ENCODE measurements around the gene CRB2.

The CRB2 gene

DNA sequence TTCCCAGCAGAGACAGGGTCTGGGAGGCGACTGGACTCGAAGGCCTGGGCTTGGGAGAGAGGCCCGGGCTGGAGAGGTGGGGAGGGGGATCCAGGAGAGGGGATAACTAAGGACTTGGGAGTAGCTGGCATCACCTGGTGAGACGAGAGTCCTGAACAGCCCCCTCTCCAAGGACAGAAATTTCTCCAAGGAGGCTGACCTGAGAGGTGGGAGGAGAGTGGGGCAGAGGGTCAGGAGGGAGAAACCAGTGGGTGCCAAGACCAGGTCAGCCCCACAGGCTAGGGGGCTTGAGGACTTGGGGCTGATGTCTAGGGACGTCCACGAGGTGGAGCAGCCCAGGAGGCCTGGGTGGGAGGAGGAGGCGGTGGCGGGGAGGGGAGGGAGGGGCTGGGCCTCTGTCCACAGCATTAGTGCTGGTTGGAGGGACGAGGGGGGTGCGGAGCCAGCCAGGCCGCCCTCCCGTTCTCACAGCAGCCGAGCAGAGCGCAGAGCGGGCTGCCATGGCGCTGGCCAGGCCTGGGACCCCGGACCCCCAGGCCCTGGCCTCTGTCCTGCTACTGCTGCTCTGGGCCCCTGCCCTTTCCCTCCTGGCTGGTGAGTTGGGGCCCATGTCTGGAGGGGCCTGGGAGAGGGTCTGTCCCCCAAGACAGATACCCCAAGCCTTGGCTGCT lies at the start of gene CRB2:
TSS of gene CRB2 (plus strand) at position 437 of the 671 bp plus-strand sequence. CDS start at position 501, 64 bp downstream.
- H3K9me3 ChIP-seq (ENCODE audit: low read length), result no peaks in the 10 kb centered on the region
- H3K9ac ChIP-seq (ENCODE audit: low read length), result no peak within 1 kb of the TSS

DNA sequence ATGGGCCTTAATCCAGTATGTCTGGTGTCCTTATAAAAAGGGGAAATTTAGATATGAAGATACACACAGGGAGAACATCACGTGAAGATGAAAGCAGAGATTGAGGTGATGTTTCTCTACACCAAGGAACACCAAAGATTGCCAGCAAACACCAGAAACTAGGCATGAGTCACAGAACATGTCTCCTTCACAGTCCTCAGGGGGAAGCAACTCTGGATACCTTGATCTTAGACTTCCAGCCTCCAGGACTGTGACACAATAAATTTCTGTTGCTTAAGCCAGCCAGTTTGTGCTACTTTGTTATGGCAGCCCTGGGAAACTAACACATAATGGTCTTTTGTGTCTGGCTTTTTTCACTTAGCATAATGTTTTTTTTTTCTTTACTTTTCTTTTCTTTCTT lies 46.4 kb upstream of the CRB2 start:
- H3K9ac ChIP-seq (ENCODE audit: low read length), result no peak overlapping the region
- H3K9me3 ChIP-seq (ENCODE audit: low read length), result no peaks in the 10 kb centered on the region
- no peak overlapping the region for H3K27ac ChIP-seq (ENCODE audit: low read depth, low read length)
- H3K4me1 ChIP-seq (ENCODE audit: insufficient read depth, low read length), result peaks cover 6% of the 10 kb centered on the region
- no peak overlapping the region for H3K4me3 ChIP-seq (ENCODE audit: low read depth in 1 of 2, low read length in 2 of 2)
- no peaks in the 10 kb centered on the region for H3K27me3 ChIP-seq (ENCODE audit: control insufficient read depth in 1 of 2, insufficient read depth in 2 of 2, low read length in 2 of 2)
- H3K36me3 ChIP-seq (ENCODE audit: insufficient read depth, low read length), result no peaks in the 10 kb centered on the region

More for the DNA sequence above, at the start of gene CRB2:
- no peaks in the 10 kb centered on the region for H3K27me3 ChIP-seq (ENCODE audit: control insufficient read depth in 1 of 2, insufficient read depth in 2 of 2, low read length in 2 of 2)
- H3K27ac ChIP-seq (ENCODE audit: low read depth, low read length), result no peak within 1 kb of the TSS
- no peaks in the 10 kb centered on the region for H3K36me3 ChIP-seq (ENCODE audit: insufficient read depth, low read length)
- peaks cover 16% of the 10 kb centered on the region for H3K4me1 ChIP-seq (ENCODE audit: insufficient read depth, low read length)
- no peak within 1 kb of the TSS for H3K4me3 ChIP-seq (ENCODE audit: low read depth in 1 of 2, low read length in 2 of 2)

DNA sequence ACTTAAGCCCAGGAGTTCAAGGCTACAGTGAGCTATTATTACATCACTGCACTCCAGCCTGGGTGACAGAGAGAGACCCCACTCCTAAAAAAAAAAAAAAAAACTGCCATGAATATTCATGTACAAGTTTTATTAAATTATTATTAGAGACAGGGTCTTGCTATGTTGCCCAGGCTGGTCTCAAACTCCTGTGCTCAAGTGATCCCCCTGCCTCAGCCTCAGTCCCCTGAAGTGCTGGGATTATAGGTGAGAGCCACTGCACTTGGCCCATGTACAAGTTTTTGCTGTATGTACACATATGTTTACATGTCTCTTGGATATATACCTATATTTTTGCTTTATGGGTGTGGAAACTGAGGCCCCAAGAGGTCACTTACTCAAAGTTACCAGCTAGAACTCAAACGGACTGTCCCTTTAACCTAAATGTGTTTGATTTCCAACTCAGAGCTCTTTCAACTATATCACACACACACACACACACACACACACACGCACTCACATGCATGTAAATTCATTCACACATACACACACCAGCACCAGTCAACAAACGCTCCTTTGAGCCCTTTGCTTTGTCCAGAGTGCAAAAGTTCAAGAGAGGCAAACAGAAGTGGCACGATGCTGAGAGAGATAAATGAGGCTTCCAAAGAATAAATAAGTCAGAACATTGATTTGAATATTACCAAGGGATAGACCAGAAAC lies 45.3 kb upstream of the CRB2 start:
- Histone ChIP-seq H3K36me3 (ENCODE audit: insufficient read depth, low read length) (no peaks in the 10 kb centered on the region), H3K27ac (ENCODE audit: low read depth, low read length) (no peak overlapping the region), H3K27me3 (ENCODE audit: control insufficient read depth in 1 of 2, insufficient read depth in 2 of 2, low read length in 2 of 2) (no peaks in the 10 kb centered on the region), H3K4me3 (ENCODE audit: low read depth in 1 of 2, low read length in 2 of 2) (no peak overlapping the region), H3K9ac (ENCODE audit: low read length) (no peak overlapping the region), H3K9me3 (ENCODE audit: low read length) (no peaks in the 10 kb centered on the region), H3K4me1 (ENCODE audit: insufficient read depth, low read length) (peaks cover 6% of the 10 kb centered on the region)

DNA sequence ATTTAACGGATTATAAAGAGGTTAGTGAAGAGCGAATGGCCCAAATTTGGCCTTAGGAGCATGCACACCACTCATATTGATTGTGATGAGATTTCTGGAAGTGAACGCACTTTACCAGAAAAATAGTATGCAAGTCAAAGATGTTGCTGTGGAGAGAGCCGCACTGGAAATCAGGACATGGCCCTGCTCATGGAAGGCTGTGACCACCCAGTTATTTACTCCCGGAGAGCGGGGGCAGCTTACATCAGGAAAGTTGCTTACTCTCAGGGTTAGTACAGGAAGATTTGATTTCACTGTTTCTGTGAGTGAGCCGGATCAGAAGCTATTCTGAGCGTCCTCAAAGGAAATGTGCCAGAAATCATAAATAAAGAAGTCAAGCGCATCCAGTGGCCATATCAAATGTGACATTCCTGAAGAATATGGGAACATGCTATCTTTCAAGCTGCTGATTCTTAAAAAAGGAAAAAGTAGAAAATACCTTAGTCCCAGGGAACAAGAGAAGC lies 44.7 kb upstream of the CRB2 start:
- no peak overlapping the region for H3K27ac ChIP-seq (ENCODE audit: low read depth, low read length)
- peaks cover 6% of the 10 kb centered on the region for H3K4me1 ChIP-seq (ENCODE audit: insufficient read depth, low read length)
- no peak overlapping the region for H3K9ac ChIP-seq (ENCODE audit: low read length)
- H3K9me3 ChIP-seq (ENCODE audit: low read length), result no peaks in the 10 kb centered on the region
- no peaks in the 10 kb centered on the region for H3K27me3 ChIP-seq (ENCODE audit: control insufficient read depth in 1 of 2, insufficient read depth in 2 of 2, low read length in 2 of 2)
- H3K4me3 ChIP-seq (ENCODE audit: low read depth in 1 of 2, low read length in 2 of 2), result no peak overlapping the region
- no peaks in the 10 kb centered on the region for H3K36me3 ChIP-seq (ENCODE audit: insufficient read depth, low read length)

- H3K36me3 ChIP-seq (ENCODE audit: insufficient read depth, low read length), result no peaks in the 10 kb centered on the region
Measured at GRCh38 chr9:123312306-123312877, 43.6 kb upstream of the CRB2 start.

DNA sequence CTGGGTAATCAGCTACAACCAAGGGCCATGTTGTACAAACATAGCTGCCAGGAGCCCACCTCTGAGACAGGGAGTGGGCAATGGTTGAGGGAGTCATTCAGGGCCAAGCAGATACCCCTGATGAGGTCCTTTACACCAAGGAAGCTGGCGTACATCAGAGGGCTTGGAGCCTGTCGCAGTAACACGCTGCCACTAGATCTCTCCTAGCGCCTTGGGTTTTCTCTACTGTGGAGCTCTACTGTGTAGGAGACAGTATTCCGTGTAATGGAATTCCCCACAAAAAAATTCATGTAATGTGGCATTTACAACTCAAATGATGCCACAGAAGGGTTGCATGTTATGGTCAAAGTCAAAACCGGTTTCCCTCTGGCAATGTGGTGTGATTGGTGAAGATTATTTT lies 41.4 kb upstream of the CRB2 start:
- no peak overlapping the region for H3K9ac ChIP-seq (ENCODE audit: low read length)
- no peak overlapping the region for H3K4me3 ChIP-seq (ENCODE audit: low read depth in 1 of 2, low read length in 2 of 2)
- no peaks in the 10 kb centered on the region for H3K36me3 ChIP-seq (ENCODE audit: insufficient read depth, low read length)
- H3K27ac ChIP-seq (ENCODE audit: low read depth, low read length), result no peak overlapping the region
- no peaks in the 10 kb centered on the region for H3K27me3 ChIP-seq (ENCODE audit: control insufficient read depth in 1 of 2, insufficient read depth in 2 of 2, low read length in 2 of 2)
- peaks cover 23% of the 10 kb centered on the region for H3K4me1 ChIP-seq (ENCODE audit: insufficient read depth, low read length)
- no peaks in the 10 kb centered on the region for H3K9me3 ChIP-seq (ENCODE audit: low read length)

More at GRCh38 chr9:123312306-123312877, 43.6 kb upstream of the CRB2 start:
- Histone ChIP-seq H3K9me3 (ENCODE audit: low read length) (no peaks in the 10 kb centered on the region), H3K9ac (ENCODE audit: low read length) (no peak overlapping the region), H3K27ac (ENCODE audit: low read depth, low read length) (no peak overlapping the region), H3K4me3 (ENCODE audit: low read depth in 1 of 2, low read length in 2 of 2) (no peak overlapping the region), H3K27me3 (ENCODE audit: control insufficient read depth in 1 of 2, insufficient read depth in 2 of 2, low read length in 2 of 2) (no peaks in the 10 kb centered on the region), H3K4me1 (ENCODE audit: insufficient read depth, low read length) (peaks cover 6% of the 10 kb centered on the region)

DNA sequence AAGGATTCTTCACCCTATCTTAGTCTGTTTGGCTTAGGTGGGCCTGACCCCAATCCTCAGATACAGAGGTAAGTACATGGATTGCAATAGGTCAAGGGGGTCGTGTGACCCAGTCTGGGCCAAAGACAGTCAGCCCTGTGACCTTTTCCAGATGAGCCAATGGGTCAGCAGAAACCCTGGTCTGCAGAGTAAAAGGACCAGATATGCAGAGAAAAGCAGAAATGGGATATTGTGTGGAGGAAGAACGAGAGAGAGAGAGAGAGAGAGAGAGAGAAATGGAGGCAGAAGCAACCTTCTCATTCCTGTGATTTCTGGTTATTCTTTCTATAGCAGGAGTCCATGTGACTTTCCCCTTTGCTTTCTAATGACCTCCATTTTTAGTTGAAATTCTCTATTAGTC lies 40.4 kb upstream of the CRB2 start:
- H3K27me3 ChIP-seq (ENCODE audit: control insufficient read depth in 1 of 2, insufficient read depth in 2 of 2, low read length in 2 of 2), result no peaks in the 10 kb centered on the region
- H3K27ac ChIP-seq (ENCODE audit: low read depth, low read length), result no peak overlapping the region
- H3K4me1 ChIP-seq (ENCODE audit: insufficient read depth, low read length), result peaks cover 26% of the 10 kb centered on the region
- no peaks in the 10 kb centered on the region for H3K9me3 ChIP-seq (ENCODE audit: low read length)
- no peak overlapping the region for H3K4me3 ChIP-seq (ENCODE audit: low read depth in 1 of 2, low read length in 2 of 2)
- H3K36me3 ChIP-seq (ENCODE audit: insufficient read depth, low read length), result no peaks in the 10 kb centered on the region
- no peak overlapping the region for H3K9ac ChIP-seq (ENCODE audit: low read length)

DNA sequence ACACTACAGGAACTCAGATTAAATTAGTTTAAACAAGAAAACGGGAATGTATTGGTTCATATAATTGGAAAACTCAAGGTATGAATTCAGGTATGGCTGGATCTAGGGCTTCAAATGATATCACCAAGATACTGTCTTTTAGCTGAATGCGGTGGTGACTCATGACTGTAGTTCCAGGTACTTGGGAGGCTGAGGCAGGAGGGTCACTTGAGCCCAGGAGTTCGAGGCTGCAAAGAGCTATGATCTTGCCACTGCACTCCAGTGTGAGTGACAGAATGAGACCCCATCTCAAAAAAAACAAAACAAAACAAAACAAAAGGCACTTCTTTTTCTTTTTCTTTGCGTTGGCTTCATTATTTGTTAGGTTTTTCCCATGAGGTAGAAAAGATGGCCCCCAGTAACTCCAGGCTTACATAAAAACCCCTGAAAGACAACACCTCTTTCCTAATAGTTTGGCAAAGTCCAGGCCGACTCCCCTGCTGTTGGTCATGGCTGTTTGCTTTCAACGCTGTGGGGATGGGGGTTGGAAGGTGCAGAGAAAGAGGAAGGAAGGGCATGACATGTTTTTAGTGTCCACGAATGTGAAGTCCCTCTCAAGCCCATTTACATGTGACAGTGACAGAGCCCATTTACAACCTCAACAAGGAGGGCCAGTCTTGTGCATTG lies 39.8 kb upstream of the CRB2 start:
- Histone ChIP-seq H3K4me1 (ENCODE audit: insufficient read depth, low read length) (peaks cover 22% of the 10 kb centered on the region), H3K27ac (ENCODE audit: low read depth, low read length) (no peak overlapping the region), H3K9me3 (ENCODE audit: low read length) (no peaks in the 10 kb centered on the region), H3K27me3 (ENCODE audit: control insufficient read depth in 1 of 2, insufficient read depth in 2 of 2, low read length in 2 of 2) (no peaks in the 10 kb centered on the region), H3K36me3 (ENCODE audit: insufficient read depth, low read length) (no peaks in the 10 kb centered on the region), H3K4me3 (ENCODE audit: low read depth in 1 of 2, low read length in 2 of 2) (no peak overlapping the region), H3K9ac (ENCODE audit: low read length) (no peak overlapping the region)

DNA sequence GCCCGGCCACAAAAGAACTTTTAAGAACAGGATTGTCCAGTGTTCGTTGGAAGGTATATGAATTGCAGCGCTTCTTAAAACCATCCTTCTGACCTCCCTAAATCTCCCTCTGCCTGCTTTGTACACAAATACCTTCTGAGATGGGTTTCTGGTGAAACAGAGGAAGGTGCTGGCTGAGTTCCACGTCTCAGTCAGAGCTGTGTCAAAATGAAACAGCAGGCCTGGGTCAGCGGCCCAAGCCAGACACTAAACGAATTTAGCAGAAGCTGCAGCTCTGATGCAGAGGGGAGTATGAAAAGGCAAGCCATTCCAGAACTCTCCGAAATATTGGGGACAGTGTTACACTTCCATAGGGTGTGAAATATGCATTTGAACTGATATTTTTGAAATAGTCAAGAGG lies 37.8 kb upstream of the CRB2 start:
- peak overlapping the region; percentile 62 for H3K27ac ChIP-seq (ENCODE audit: low read depth, low read length)
- H3K9me3 ChIP-seq (ENCODE audit: low read length), result no peaks in the 10 kb centered on the region
- H3K27me3 ChIP-seq (ENCODE audit: control insufficient read depth in 1 of 2, insufficient read depth in 2 of 2, low read length in 2 of 2), result no peaks in the 10 kb centered on the region

GRCh38 chr9:123318961-123319421 lies 37.0 kb upstream of the CRB2 start:
- H3K4me1 ChIP-seq (ENCODE audit: insufficient read depth, low read length), result peaks cover 32% of the 10 kb centered on the region
- no peaks in the 10 kb centered on the region for H3K27me3 ChIP-seq (ENCODE audit: control insufficient read depth in 1 of 2, insufficient read depth in 2 of 2, low read length in 2 of 2)
- H3K9me3 ChIP-seq (ENCODE audit: low read length), result no peaks in the 10 kb centered on the region
- H3K27ac ChIP-seq (ENCODE audit: low read depth, low read length), result peak overlapping the region; percentile 62
- H3K4me3 ChIP-seq (ENCODE audit: low read depth in 1 of 2, low read length in 2 of 2), result peak overlapping the region in 1 of 2 donors; percentile 19
- no peak overlapping the region for H3K9ac ChIP-seq (ENCODE audit: low read length)
- no peaks in the 10 kb centered on the region for H3K36me3 ChIP-seq (ENCODE audit: insufficient read depth, low read length)

More for the DNA sequence above, 37.8 kb upstream of the CRB2 start:
- no peak overlapping the region for H3K4me3 ChIP-seq (ENCODE audit: low read depth in 1 of 2, low read length in 2 of 2)
- H3K4me1 ChIP-seq (ENCODE audit: insufficient read depth, low read length), result peaks cover 31% of the 10 kb centered on the region
- H3K9ac ChIP-seq (ENCODE audit: low read length), result no peak overlapping the region
- H3K36me3 ChIP-seq (ENCODE audit: insufficient read depth, low read length), result no peaks in the 10 kb centered on the region

Measured in muscle layer of colon (tissue), 2 donors.